IgD-negative memory B cell (primary cell): Measurements from ENCODE around the gene GALE. TPM values are rescaled to one million over a fixed set of nuclear protein-coding genes. Genes with fewer than 3 reads are reported as not detected.
A peak's percentile ranks its signal among the peaks of the same experiment; 100 is the strongest.
"Not testable (repeated sequence)": the region's sequence is repeated elsewhere in the genome, so short reads cannot be mapped to it uniquely, and the experiment has no call there.

Source experiments
- H3K27ac Mint-ChIP-seq, 3 donors: one replicate each; pipeline ENCODE4 v1.8.0; 2020 to 2022; ENCODE audit warnings: mild to moderate bottlenecking in 3 of 3, mixed read lengths in 3 of 3, moderate library complexity in 1 of 3
- H3K27me3 Mint-ChIP-seq: one replicate; pipeline ENCODE4 v1.8.0; 2021; ENCODE audit warnings: mixed read lengths
- H3K36me3 Mint-ChIP-seq: one replicate; pipeline ENCODE4 v1.8.0; 2020; ENCODE audit warnings: mild to moderate bottlenecking, mixed read lengths
- H3K4me1 Mint-ChIP-seq, 3 donors: one replicate each; pipeline ENCODE4 v1.8.0; 2020 to 2022; ENCODE audit warnings: mixed read lengths in 3 of 3, mild to moderate bottlenecking in 1 of 3
- H3K4me3 Mint-ChIP-seq, 4 donors: one replicate each; pipeline ENCODE4 v1.8.0; 2020 to 2022; ENCODE audit warnings: mild to moderate bottlenecking in 4 of 4, mixed read lengths in 4 of 4, moderate library complexity in 3 of 4
- H3K9me3 Mint-ChIP-seq, 3 donors: one replicate each; pipeline ENCODE4 v1.8.0; 2020 to 2021; ENCODE audit warnings: mixed read lengths in 3 of 3, mild to moderate bottlenecking in 1 of 3
- polyA plus RNA-seq: library from polyadenylated mRNA; unstranded; fragments of 300-500 nt; fragmentation: Illumina TruSeq; gene quantifications from one replicate; pipeline ENCODE4 v1.2.3, GENCODE V29; 2021

Gene GALE
- polyA plus RNA-seq, result 8.0 TPM

GRCh38 chr1:23800400-23801337 is at the start of gene GALE:
Gene GALE (minus strand): TSS chr1:23800754. CDS start chr1:23799007, 1,747 bp downstream.
- Mint-ChIP-seq H3K27ac (peak within 1 kb of the TSS; percentile 84 to 92 (median 88)), H3K9me3 (no peaks in the 10 kb centered on the region), H3K27me3 (no peaks in the 10 kb centered on the region), H3K36me3 (peaks cover 1% of the 10 kb centered on the region), H3K4me3 (peak within 1 kb of the TSS; percentile 85 to 98 (median 94)), H3K4me1 (peaks cover 4 to 9% (median 9%) of the 10 kb centered on the region in 3 donors)

GRCh38 chr1:23848673-23849616 is 48.4 kb upstream of the GALE start:
- H3K27me3 Mint-ChIP-seq, result no peaks in the 10 kb centered on the region
- peak overlapping the region in 2 of 3 donors; percentile 26 to 67 for H3K27ac Mint-ChIP-seq
- peaks cover 19% of the 10 kb centered on the region for H3K36me3 Mint-ChIP-seq
- H3K9me3 Mint-ChIP-seq, result peaks cover 0 to 7% (median 0%) of the 10 kb centered on the region in 3 donors
- H3K4me1 Mint-ChIP-seq, result no peaks in the 10 kb centered on the region
- H3K4me3 Mint-ChIP-seq, result no peak overlapping the region

GRCh38 chr1:23847482-23848095 is 47.0 kb upstream of the GALE start:
- H3K36me3 Mint-ChIP-seq, result peaks cover 20% of the 10 kb centered on the region
- not testable (repeated sequence) for H3K9me3 Mint-ChIP-seq, H3K4me1 Mint-ChIP-seq, H3K27ac Mint-ChIP-seq, H3K4me3 Mint-ChIP-seq, H3K27me3 Mint-ChIP-seq

DNA sequence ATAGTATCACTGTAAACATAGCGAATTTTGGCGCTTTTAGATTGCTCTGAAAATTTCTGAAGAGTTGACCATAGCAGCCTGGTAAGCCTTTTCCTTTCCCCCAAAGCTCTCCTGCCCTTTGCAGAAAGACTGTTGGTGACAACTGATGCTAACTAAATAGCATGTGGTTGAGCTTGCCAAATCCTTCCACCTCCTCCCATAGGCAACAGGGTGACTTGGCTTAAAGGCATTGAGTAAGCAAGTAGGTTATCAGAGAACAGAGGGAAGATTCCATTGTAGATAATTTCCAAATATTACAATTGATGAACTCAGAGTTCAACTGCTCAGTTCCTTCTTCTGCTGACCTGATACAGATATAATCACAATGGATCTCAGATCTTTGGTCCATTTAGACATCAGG is 44.6 kb upstream of the GALE start:
- Mint-ChIP-seq H3K4me3 (no peak overlapping the region), H3K36me3 (peaks cover 19% of the 10 kb centered on the region), H3K9me3 (peaks cover 0 to 7% (median 0%) of the 10 kb centered on the region in 3 donors), H3K27ac (no peak overlapping the region), H3K27me3 (no peaks in the 10 kb centered on the region), H3K4me1 (no peaks in the 10 kb centered on the region)

- peaks cover 0 to 7% (median 0%) of the 10 kb centered on the region in 3 donors for H3K9me3 Mint-ChIP-seq
- peaks cover 0 to under 1% (median under 1%) of the 10 kb centered on the region in 3 donors for H3K4me1 Mint-ChIP-seq
- H3K27ac Mint-ChIP-seq, result no peak overlapping the region
- no peaks in the 10 kb centered on the region for H3K27me3 Mint-ChIP-seq
- peaks cover 18% of the 10 kb centered on the region for H3K36me3 Mint-ChIP-seq
- H3K4me3 Mint-ChIP-seq, result no peak overlapping the region
These were observed 43.1 kb upstream of the GALE start for GRCh38 chr1:23843644-23844043.

DNA sequence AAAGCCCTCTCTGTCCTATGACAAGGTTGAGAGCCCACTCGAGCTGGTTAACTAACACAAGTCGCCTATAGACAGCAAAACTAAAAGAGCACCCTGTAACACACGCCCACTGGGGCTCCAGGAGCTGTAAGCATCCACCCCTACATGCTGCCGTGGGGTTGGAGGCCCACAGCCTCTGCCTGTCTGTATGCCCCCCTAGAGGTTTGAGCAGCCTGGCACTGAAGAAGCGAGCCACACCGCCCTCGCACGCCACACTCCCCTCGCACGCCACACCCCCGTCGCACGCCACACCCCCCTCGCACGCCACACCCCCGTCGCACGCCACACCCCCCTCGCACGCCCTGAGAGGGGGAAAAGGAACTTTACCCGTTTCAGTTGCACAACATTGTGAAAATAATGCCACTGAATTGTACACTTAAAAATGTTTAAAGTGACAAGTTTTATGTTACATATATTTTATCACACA is 37.9 kb upstream of the GALE start:
- Mint-ChIP-seq H3K9me3 (no peaks in the 10 kb centered on the region), H3K36me3 (peaks cover 3% of the 10 kb centered on the region), H3K27me3 (peaks cover 2% of the 10 kb centered on the region), H3K4me1 (peaks cover 5 to 12% (median 8%) of the 10 kb centered on the region in 3 donors), H3K4me3 (peak overlapping the region; percentile 23 to 90 (median 80)), H3K27ac (peak overlapping the region in 2 of 3 donors; percentile 1 to 63)

GRCh38 chr1:23837908-23838307 is 37.4 kb upstream of the GALE start:
- H3K4me3 Mint-ChIP-seq, result peak overlapping the region in 3 of 4 donors; percentile 23 to 86 (median 75)

GRCh38 chr1:23836037-23836436 is 35.5 kb upstream of the GALE start:
- Mint-ChIP-seq H3K36me3 (no peaks in the 10 kb centered on the region), H3K27me3 (peaks cover 2% of the 10 kb centered on the region), H3K4me1 (peaks cover 5 to 12% (median 8%) of the 10 kb centered on the region in 3 donors), H3K4me3 (no peak overlapping the region), H3K9me3 (no peaks in the 10 kb centered on the region), H3K27ac (no peak overlapping the region)

More at GRCh38 chr1:23837908-23838307, 37.4 kb upstream of the GALE start:
- Mint-ChIP-seq H3K36me3 (peaks cover 3% of the 10 kb centered on the region), H3K9me3 (no peaks in the 10 kb centered on the region), H3K27ac (peak overlapping the region in 1 of 3 donors; percentile 1), H3K27me3 (peaks cover 2% of the 10 kb centered on the region), H3K4me1 (peaks cover 5 to 12% (median 8%) of the 10 kb centered on the region in 3 donors)

DNA sequence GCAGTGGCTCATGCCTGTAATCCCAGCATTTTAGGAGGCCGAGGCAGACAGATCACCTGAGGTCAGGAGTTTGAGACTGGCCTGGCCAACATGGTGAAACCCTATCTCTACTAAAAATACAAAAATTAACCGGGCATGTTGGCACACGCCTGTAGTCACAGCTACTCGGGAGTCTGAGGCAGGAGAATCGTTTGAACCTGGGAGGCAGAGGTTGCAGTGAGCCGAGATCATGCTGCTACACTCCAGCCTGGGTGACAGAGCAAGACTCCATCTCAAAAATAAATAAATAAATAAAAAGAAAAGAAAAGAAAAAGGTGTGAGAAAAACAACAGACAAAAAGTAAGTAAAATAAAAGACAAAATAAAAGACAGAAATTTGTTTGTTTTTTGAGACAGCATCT is 33.6 kb upstream of the GALE start:
- peaks cover 5 to 12% (median 8%) of the 10 kb centered on the region in 3 donors for H3K4me1 Mint-ChIP-seq

DNA sequence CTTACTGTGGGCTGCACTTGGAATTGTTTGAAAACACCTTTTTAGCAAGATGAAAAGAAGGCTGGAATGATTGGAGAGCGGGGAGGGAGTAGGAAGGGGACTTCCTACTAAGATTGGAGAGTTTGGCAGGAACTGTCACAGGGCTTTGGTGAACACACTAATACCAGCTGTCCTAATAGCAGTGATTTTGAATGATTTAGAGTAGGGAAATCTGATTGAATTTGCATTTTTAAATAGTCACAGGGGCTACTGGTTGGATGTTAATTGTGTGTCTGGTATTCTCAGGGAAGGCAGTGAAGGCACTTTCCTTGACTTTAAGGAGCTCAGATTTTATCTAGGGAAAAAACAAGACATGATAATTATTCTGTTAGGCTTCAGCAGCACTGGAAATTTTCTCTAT is 27.2 kb upstream of the GALE start:
- H3K27ac Mint-ChIP-seq, result peak overlapping the region in 1 of 3 donors; percentile 5

More for the DNA sequence above, 33.6 kb upstream of the GALE start:
- H3K4me3 Mint-ChIP-seq, H3K27me3 Mint-ChIP-seq, H3K36me3 Mint-ChIP-seq, H3K9me3 Mint-ChIP-seq, H3K27ac Mint-ChIP-seq: not testable (repeated sequence)

GRCh38 chr1:23826590-23826989 is 26.0 kb upstream of the GALE start:
- peaks cover 11 to 20% (median 16%) of the 10 kb centered on the region in 3 donors for H3K4me1 Mint-ChIP-seq
- not testable (repeated sequence) for H3K27ac Mint-ChIP-seq, H3K9me3 Mint-ChIP-seq, H3K27me3 Mint-ChIP-seq, H3K36me3 Mint-ChIP-seq
- H3K4me3 Mint-ChIP-seq, result peak overlapping the region in 3 of 4 donors; percentile 38 to 100 (median 98)

More for the DNA sequence above, 27.2 kb upstream of the GALE start:
- H3K36me3 Mint-ChIP-seq, result peaks cover 2% of the 10 kb centered on the region
- peaks cover 11 to 20% (median 12%) of the 10 kb centered on the region in 3 donors for H3K4me1 Mint-ChIP-seq
- no peaks in the 10 kb centered on the region for H3K27me3 Mint-ChIP-seq
- H3K4me3 Mint-ChIP-seq, result peak overlapping the region in 2 of 4 donors; percentile 21 to 39
- no peaks in the 10 kb centered on the region for H3K9me3 Mint-ChIP-seq

DNA sequence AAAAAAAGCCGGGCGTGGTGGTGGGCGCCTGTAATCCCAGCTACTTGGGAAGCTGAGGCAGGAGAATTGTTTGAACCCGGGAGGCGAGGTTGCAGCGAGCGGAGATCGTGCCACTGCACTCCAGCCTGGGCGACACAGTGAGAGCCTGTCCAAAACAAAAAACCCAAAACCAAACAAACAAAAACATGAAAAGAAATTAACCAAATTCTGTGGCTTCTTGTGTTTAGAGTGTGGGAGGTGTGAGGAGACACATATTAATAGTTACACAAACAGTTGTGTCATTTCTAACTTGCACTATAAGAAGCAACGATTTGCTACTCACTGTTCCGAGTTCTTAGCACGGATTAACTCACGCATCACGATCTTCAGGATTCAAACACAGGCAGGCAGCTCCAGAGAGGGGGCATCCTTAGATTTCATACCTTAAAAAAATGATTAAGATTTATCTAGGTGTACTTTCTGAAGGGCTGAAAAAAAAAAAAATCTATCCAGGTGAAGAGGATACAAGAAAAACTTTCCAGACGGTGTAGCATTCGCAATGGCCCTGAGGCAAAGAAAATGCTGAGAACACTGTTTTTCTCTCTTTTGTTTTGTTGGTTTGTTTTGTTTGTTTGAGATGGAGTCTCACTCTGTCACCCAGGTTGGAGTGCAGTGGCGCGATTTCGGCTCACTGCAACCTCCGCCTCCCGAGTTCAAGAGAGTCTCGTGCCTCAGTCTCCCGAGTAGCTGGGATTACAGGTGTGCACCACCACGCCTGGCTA is 25.4 kb upstream of the GALE start:
- Mint-ChIP-seq H3K4me3 (peak overlapping the region; percentile 95 to 100 (median 98)), H3K27ac (peak overlapping the region; percentile 70 to 98 (median 98)), H3K36me3 (peaks cover 2% of the 10 kb centered on the region), H3K4me1 (peaks cover 11 to 20% (median 19%) of the 10 kb centered on the region in 3 donors), H3K9me3 (no peaks in the 10 kb centered on the region), H3K27me3 (no peaks in the 10 kb centered on the region)

- Mint-ChIP-seq H3K27ac (peak within 1 kb of the TSS; percentile 70 to 98 (median 98)), H3K27me3 (no peaks in the 10 kb centered on the region), H3K4me3 (peak within 1 kb of the TSS; percentile 95 to 100 (median 98)), H3K36me3 (peaks cover 2% of the 10 kb centered on the region), H3K4me1 (peaks cover 11 to 20% (median 19%) of the 10 kb centered on the region in 3 donors), H3K9me3 (no peaks in the 10 kb centered on the region)
These were observed 24.7 kb upstream of the GALE start, which contains the start of gene HMGCL for GRCh38 chr1:23825076-23825761. Gene HMGCL (minus strand): TSS chr1:23825429. CDS start chr1:23825415, 14 bp downstream.
